Smooth muscle cell (in vitro differentiated cells): ENCODE results near the gene AKAIN1. TPM values are rescaled to one million over a fixed set of nuclear protein-coding genes. Genes with fewer than 3 reads are reported as not detected.

ENCODE experiments used
- DNase-seq: peaks from one replicate; lab custom pipeline; 2025; ENCODE audit not compliant: unreplicated experiment; lab: John Stamatoyannopoulos, UW
- H2AFZ ChIP-seq: fragments of 200-600 bp; sonication (generic); 2 replicates; pipeline ENCODE4 v1.6.0; 2016; ENCODE audit warnings: antibody characterized with exemption, low read depth, mild to moderate bottlenecking
- H3F3A ChIP-seq: fragments of 200-600 bp; sonication (generic); 2 replicates; pipeline ENCODE4 v1.6.0; 2017; ENCODE audit warnings: antibody characterized with exemption, low read depth
- H3K27ac ChIP-seq: fragments of 200-600 bp; sonication (generic); 2 replicates; pipeline ENCODE4 v1.5.1; 2016; ENCODE audit warnings: low read depth, mild to moderate bottlenecking
- H3K27me3 ChIP-seq: fragments of 200-600 bp; sonication (generic); 2 replicates; pipeline ENCODE4 v1.6.1; 2016; ENCODE audit warnings: low read depth, mild to moderate bottlenecking
- H3K36me3 ChIP-seq: fragments of 200-600 bp; sonication (generic); 2 replicates; pipeline ENCODE4 v1.5.1; 2016; ENCODE audit warnings: low read depth
- H3K4me1 ChIP-seq: fragments of 200-600 bp; sonication (generic); 2 replicates; pipeline ENCODE4 v1.5.1; 2016; ENCODE audit warnings: low read depth
- H3K4me2 ChIP-seq: fragments of 200-600 bp; sonication (generic); 2 replicates; pipeline ENCODE4 v1.6.0; 2016; ENCODE audit warnings: mild to moderate bottlenecking
- H3K4me3 ChIP-seq: fragments of 200-600 bp; sonication (generic); 2 replicates; pipeline ENCODE4 v1.5.1; 2016; ENCODE audit warnings: mild to moderate bottlenecking
- H3K79me2 ChIP-seq: fragments of 200-600 bp; sonication (generic); 2 replicates; pipeline ENCODE4 v1.6.0; 2016; ENCODE audit warnings: low read depth, mild to moderate bottlenecking
- H3K9ac ChIP-seq: fragments of 200-600 bp; sonication (generic); 2 replicates; pipeline ENCODE4 v1.6.0; 2016; ENCODE audit warnings: low read depth
- H3K9me3 ChIP-seq: fragments of 200-600 bp; sonication (generic); replicated peaks from 2 replicates; pipeline ENCODE4 v1.5.1; 2016; ENCODE audit warnings: low read depth
- H4K20me1 ChIP-seq: fragments of 200-600 bp; sonication (generic); 2 replicates; pipeline ENCODE4 v1.6.0; 2016; ENCODE audit warnings: low read depth
- CTCF ChIP-seq: fragments of 200-600 bp; sonication (generic); IDR thresholded peaks from 2 replicates; pipeline ENCODE4 v1.5.1; 2017; ENCODE audit warnings: borderline replicate concordance, mild to moderate bottlenecking, antibody characterized with exemption; ENCODE audit not compliant: insufficient read depth, poor library complexity, severe bottlenecking
- WGBS: methylation state at CpG from one replicate; pipeline ENCODE4 v1.1.7; 2016; ENCODE audit warnings: low lambda C conversion rate; 5-methylcytosine and 5-hydroxymethylcytosine counted together
- polyA plus RNA-seq: library from polyadenylated mRNA; unstranded; fragments of >200 nt; fragmentation: Nextera tagmentation; extraction: Ambion mirVana; gene quantifications from 2 replicates; pipeline ENCODE4 v1.2.1, GENCODE V29; 2016
- total RNA-seq: library from RNA; depleted of rRNA; stranded (reverse); fragments of >200 nt; gene quantifications from 2 replicates; pipeline ENCODE4 v1.2.3, GENCODE V29; 2014

The AKAIN1 gene
- total and polyA plus RNA-seq, 2 experiments from 2014 or later: not detected

- TF ChIP-seq CTCF: no peak
- Histone ChIP-seq H3K4me3 (no peak overlapping the region), H3K4me1 (no peaks in the 10 kb centered on the region), H4K20me1 (no peaks in the 10 kb centered on the region), H3K79me2 (no peaks in the 10 kb centered on the region), H2AFZ (no peak overlapping the region), H3F3A (no peaks in the 10 kb centered on the region), H3K4me2 (no peak overlapping the region), H3K27ac (no peak overlapping the region), H3K9ac (no peak overlapping the region), H3K27me3 (peaks cover 2% of the 10 kb centered on the region), H3K36me3 (no peaks in the 10 kb centered on the region), H3K9me3 (no peaks in the 10 kb centered on the region)
- 77% methylated on average over 6 of the region's 6 CpGs for WGBS
- DNase-seq: no peak
These were observed 44.6 kb downstream of the AKAIN1 start for GRCh38 chr18:5152343-5153020.

GRCh38 chr18:5150894-5151293 lies 46.2 kb downstream of the AKAIN1 start:
- no peak overlapping the region for H3K27ac ChIP-seq
- no peaks in the 10 kb centered on the region for H3F3A ChIP-seq
- no peak overlapping the region for H3K4me2 ChIP-seq
- no peak overlapping the region for H2AFZ ChIP-seq
- no peak overlapping the region for H3K9ac ChIP-seq
- H3K4me3 ChIP-seq: no peak overlapping the region
- H3K27me3 ChIP-seq: peaks cover 2% of the 10 kb centered on the region
- no peaks in the 10 kb centered on the region for H3K36me3 ChIP-seq
- H3K9me3 ChIP-seq: no peaks in the 10 kb centered on the region
- 91% methylated on average over 1 of the region's 1 CpG for WGBS
- DNase-seq: no peak
- H3K79me2 ChIP-seq: no peaks in the 10 kb centered on the region
- H4K20me1 ChIP-seq: no peaks in the 10 kb centered on the region
- H3K4me1 ChIP-seq: no peaks in the 10 kb centered on the region
- no peak for TF ChIP-seq CTCF

GRCh38 chr18:5146093-5146492 lies 51.0 kb downstream of the AKAIN1 start:
- Histone ChIP-seq H3K9ac (no peak overlapping the region), H3K4me3 (no peak overlapping the region), H3K4me2 (no peak overlapping the region), H3K4me1 (no peaks in the 10 kb centered on the region), H3K79me2 (no peaks in the 10 kb centered on the region), H4K20me1 (no peaks in the 10 kb centered on the region), H3K36me3 (no peaks in the 10 kb centered on the region), H3F3A (no peaks in the 10 kb centered on the region), H2AFZ (no peak overlapping the region), H3K27me3 (peaks cover 10% of the 10 kb centered on the region), H3K27ac (no peak overlapping the region), H3K9me3 (no peaks in the 10 kb centered on the region)
- WGBS: 80% methylated on average over 4 of the region's 4 CpGs
- DNase-seq: no peak
- TF ChIP-seq CTCF: no peak
